H1 (cell line): ENCODE measurements around the gene ATP11A. TPM values are rescaled to one million over a fixed set of nuclear protein-coding genes. Genes with fewer than 3 reads are reported as not detected.

Experiments
- CTCF ChIA-PET: fragments of 300-600 bp; sonication (Branson Sonifier 250); formaldehyde crosslinking; loops from one replicate; lab custom pipeline; 2021; ENCODE audit not compliant: partially characterized antibody; lab: Charles Lee
- POLR2A ChIA-PET: fragments of 300-600 bp; sonication (Branson Sonifier 250); formaldehyde crosslinking; loops from one replicate; lab custom pipeline; 2021; ENCODE audit warnings: inconsistent platforms; ENCODE audit not compliant: partially characterized antibody; lab: Charles Lee
- DNase-seq, 2 experiments: peaks; one replicate each; pipeline versions ENCODE4 v3.0.0 to v3.0.0-alpha.2; 2010 to 2022; ENCODE audit warnings: low spot score in 2 of 2, low read depth in 1 of 2, mixed read lengths in 1 of 2
- FAIRE-seq: peaks from 2 replicates; lab custom pipeline; 2011; peaks lifted over from hg19 to GRCh38; lab: Jason Lieb, UNC
- H2AFZ ChIP-seq: 2 replicates; pipeline ENCODE4 v1.8.1; 2012; ENCODE audit warnings: low read length, inconsistent platforms
- H2AK5ac ChIP-seq: 2 replicates; pipeline ENCODE4 v1.6.1; 2013; ENCODE audit warnings: low read depth, low read length
- H2BK120ac ChIP-seq: replicated peaks from 2 replicates; pipeline ENCODE3; 2013; ENCODE audit warnings: low read depth, low read length, inconsistent platforms
- H2BK12ac ChIP-seq: 2 replicates; pipeline ENCODE4 v1.6.1; 2013; ENCODE audit warnings: low read depth, low read length
- H2BK15ac ChIP-seq: 2 replicates; pipeline ENCODE4 v1.6.1; 2013; ENCODE audit warnings: low read length
- H2BK20ac ChIP-seq: 2 replicates; pipeline ENCODE4 v1.6.1; 2013; ENCODE audit warnings: low read length
- H2BK5ac ChIP-seq: 2 replicates; pipeline ENCODE4 v1.6.1; 2013; ENCODE audit warnings: low read depth, low read length
- H3K14ac ChIP-seq: 2 replicates; pipeline ENCODE4 v1.6.1; 2013; ENCODE audit warnings: inconsistent platforms; ENCODE audit not compliant: insufficient read length
- H3K18ac ChIP-seq: 2 replicates; pipeline ENCODE4 v1.6.1; 2013; ENCODE audit warnings: low read length; ENCODE audit errors: extremely low read depth
- H3K23ac ChIP-seq: 2 replicates; pipeline ENCODE4 v1.6.1; 2013; ENCODE audit warnings: inconsistent platforms; ENCODE audit not compliant: insufficient read length
- H3K23me2 ChIP-seq: 2 replicates; pipeline ENCODE4 v1.6.1; 2013; ENCODE audit warnings: low read depth, low read length
- H3K27ac ChIP-seq: 2 replicates; pipeline ENCODE4 v1.6.1; 2011; ENCODE audit warnings: low read depth, low read length, inconsistent platforms
- H3K27me3 ChIP-seq, 4 experiments: replicated peaks in 1 of 4; 1 replicate in 1 of 4; 2 replicates in 3 of 4; pipeline versions ENCODE4 v1.6.1 to v1.8.1; 2011 to 2013; ENCODE audit warnings: low read length in 3 of 4, mild to moderate bottlenecking in 3 of 4, inconsistent platforms in 2 of 4, mixed read lengths in 2 of 4, moderate library complexity in 1 of 4; ENCODE audit not compliant: control insufficient read depth in 3 of 4, insufficient read depth in 3 of 4; ENCODE audit errors: extremely low read depth in 1 of 4
- H3K36me3 ChIP-seq, 4 experiments: 2 replicates each; pipeline versions ENCODE4 v1.6.1 to v1.8.1; 2011 to 2013; ENCODE audit warnings: mild to moderate bottlenecking in 4 of 4, low read length in 3 of 4, moderate library complexity in 2 of 4, control low read depth in 1 of 4, inconsistent platforms in 1 of 4; ENCODE audit not compliant: insufficient read depth in 4 of 4, control insufficient read depth in 2 of 4
- H3K4ac ChIP-seq: replicated peaks from 2 replicates; pipeline ENCODE3; 2013; ENCODE audit warnings: low read length, low read depth, mixed read lengths, inconsistent platforms; ENCODE audit not compliant: insufficient read length
- H3K4me1 ChIP-seq, 4 experiments: replicated peaks in 1 of 4; 1 replicate in 1 of 4; 2 replicates in 3 of 4; pipeline versions ENCODE4 v1.6.1 to v1.8.1; 2011 to 2013; ENCODE audit warnings: low read length in 3 of 4, inconsistent platforms in 2 of 4, mixed read lengths in 1 of 4; ENCODE audit not compliant: insufficient read depth in 4 of 4, control insufficient read depth in 3 of 4
- H3K4me2 ChIP-seq, 2 experiments: 2 replicates each; pipeline versions ENCODE4 v1.6.1 to v1.8.1; 2011 to 2013; ENCODE audit warnings: low read depth in 2 of 2, low read length in 2 of 2, control low read depth in 1 of 2, inconsistent platforms in 1 of 2, mild to moderate bottlenecking in 1 of 2; ENCODE audit not compliant: insufficient read depth in 1 of 2
- H3K4me3 ChIP-seq, 4 experiments: fragments of 200-600, 300-600 bp in 1 of 4; sonication (generic), shearing (Covaris generic), sonication (Bioruptor Twin) in 1 of 4; 2 replicates each; pipeline versions ENCODE4 v1.5.1 to v1.8.1; 2011 to 2016; ENCODE audit warnings: low read length in 4 of 4, low read depth in 3 of 4, control low read depth in 2 of 4, inconsistent platforms in 2 of 4, mild to moderate bottlenecking in 2 of 4, mixed read lengths in 1 of 4, moderate library complexity in 1 of 4; ENCODE audit not compliant: insufficient read depth in 2 of 4; ENCODE audit errors: extremely low read depth in 1 of 4
- H3K56ac ChIP-seq: replicated peaks from 2 replicates; pipeline ENCODE3; 2013; ENCODE audit warnings: low read depth, mild to moderate bottlenecking, mixed read lengths, low read length, inconsistent platforms; ENCODE audit not compliant: insufficient read length
- H3K79me1 ChIP-seq: 2 replicates; pipeline ENCODE4 v1.6.1; 2013; ENCODE audit warnings: low read depth, low read length, control low read depth
- H3K79me2 ChIP-seq, 2 experiments: 2 replicates each; pipeline versions ENCODE4 v1.6.1 to v1.8.1; 2012 to 2013; ENCODE audit warnings: low read length in 2 of 2, mild to moderate bottlenecking in 2 of 2, inconsistent platforms in 1 of 2; ENCODE audit not compliant: insufficient read depth in 2 of 2, control insufficient read depth in 1 of 2
- H3K9ac ChIP-seq, 4 experiments: replicated peaks in 1 of 4; 1 replicate in 1 of 4; 2 replicates in 3 of 4; pipeline versions ENCODE4 v1.6.1 to v1.8.1; 2011 to 2013; ENCODE audit warnings: low read depth in 3 of 4, low read length in 3 of 4, control low read depth in 2 of 4, mild to moderate bottlenecking in 2 of 4, moderate library complexity in 2 of 4, inconsistent platforms in 1 of 4; ENCODE audit errors: extremely low read depth in 1 of 4
- H3K9me3 ChIP-seq, 2 experiments: 2 replicates each; pipeline versions ENCODE4 v1.6.1 to v1.8.1; 2012 to 2013; ENCODE audit warnings: mild to moderate bottlenecking in 2 of 2, moderate library complexity in 2 of 2, control low read depth in 1 of 2, inconsistent platforms in 1 of 2, low read depth in 1 of 2, low read length in 1 of 2, mixed read lengths in 1 of 2; ENCODE audit not compliant: insufficient read depth in 2 of 2
- H4K20me1 ChIP-seq, 2 experiments: replicated peaks in 1 of 2; 2 replicates each; pipeline versions ENCODE3 to v1.8.1; 2011 to 2013; ENCODE audit warnings: inconsistent platforms in 2 of 2, low read length in 2 of 2, mild to moderate bottlenecking in 1 of 2; ENCODE audit not compliant: insufficient read depth in 2 of 2, control insufficient read depth in 1 of 2
- H4K5ac ChIP-seq: 2 replicates; pipeline ENCODE4 v1.6.1; 2013; ENCODE audit warnings: low read length, low read depth, mixed read lengths, inconsistent platforms; ENCODE audit not compliant: insufficient read length
- H4K8ac ChIP-seq: 2 replicates; pipeline ENCODE4 v1.8.0; 2013; ENCODE audit warnings: mild to moderate bottlenecking, moderate library complexity, low read length, inconsistent platforms; ENCODE audit not compliant: insufficient read depth; ENCODE audit errors: extremely low read depth
- H4K91ac ChIP-seq: replicated peaks from 2 replicates; pipeline ENCODE3; 2013; ENCODE audit warnings: low read length, mixed read lengths, inconsistent platforms; ENCODE audit not compliant: insufficient read length
- CTCF ChIP-seq, 3 experiments: IDR thresholded peaks; 1 replicate in 2 of 3; 2 replicates in 1 of 3; pipeline versions ENCODE4 v1.5.1 to v1.6.1; 2011; ENCODE audit warnings: low read length in 3 of 3, mild to moderate bottlenecking in 3 of 3, inconsistent platforms in 2 of 3, low read depth in 1 of 3, moderate library complexity in 1 of 3; ENCODE audit not compliant: insufficient read depth in 1 of 3; ENCODE audit errors: control extremely low read depth in 1 of 3
- WGBS, 2 experiments: shearing (Covaris generic) in 1 of 2; methylation state at CpG; one replicate each; pipeline versions ENCODE4 v1.1.6 to v1.1.7; 2013 to 2015; ENCODE audit warnings: low lambda C conversion rate in 2 of 2, mixed read lengths in 2 of 2, inconsistent platforms in 1 of 2, low coverage in 1 of 2, missing lambda C conversion rate in 1 of 2; ENCODE audit not compliant: insufficient replicate concordance in 2 of 2, insufficient coverage in 1 of 2, insufficient read length in 1 of 2; ENCODE audit errors: extremely low coverage in 1 of 2, missing lambda C conversion rate in 1 of 2; 5-methylcytosine and 5-hydroxymethylcytosine counted together
- polyA plus RNA-seq, 7 experiments: library from polyadenylated mRNA; depleted of rRNA in 3 of 7; stranded (reverse) in 5 of 7; unstranded in 2 of 7; fragments of >200 nt in 5 of 7; fragments of 200-250 nt in 2 of 7; gene quantifications; 1 replicate in 5 of 7; 2 replicates in 1 of 7; 4 replicates in 1 of 7; pipeline versions ENCODE4 v1.2.1 to v1.2.3, GENCODE V29; 2011 to 2013; ENCODE audit warnings: missing spikeins in 2 of 7, mixed read lengths in 2 of 7
- total RNA-seq: library from RNA; stranded (reverse); fragmentation: NEBNext Ultra II Directional; extraction: Animal tissue kit (Norgen Biotek cat#: 25700); gene quantifications from 2 replicates; pipeline ENCODE4 v1.2.1, GENCODE V29; 2021

ATP11A gene
- total and polyA plus RNA-seq, 2 of the 8 experiments (the other 6 are each of a cell fraction or from before 2014, with no cell fraction given) = 28.8 to 72.9 TPM

- Histone ChIP-seq H3K4me3 (no peak overlapping the region), H3K79me1 (no peaks in the 10 kb centered on the region; the same call in 1 of the 2 replicates), H2AFZ (no peak overlapping the region), H4K20me1 (no peaks in the 10 kb centered on the region), H2BK120ac (no peak overlapping the region), H3K14ac (no peak overlapping the region), H3K4ac (no peak overlapping the region), H2AK5ac (no peak overlapping the region), H4K8ac (no peak overlapping the region), H4K91ac (no peak overlapping the region), H3K4me2 (no peak overlapping the region), H2BK12ac (no peak overlapping the region), H3K23ac (no peak overlapping the region), H3K23me2 (no peaks in the 10 kb centered on the region), H2BK20ac (no peak overlapping the region), H2BK5ac (no peak overlapping the region), H3K56ac (no peak overlapping the region), H3K9ac (no peak overlapping the region), H3K27me3 (no peaks in the 10 kb centered on the region), H3K4me1 (no peaks in the 10 kb centered on the region), H3K9me3 (no peaks in the 10 kb centered on the region), H3K36me3 (peaks cover 2 to 29% (median 28%) of the 10 kb centered on the region in 4 experiments), H3K18ac (no peak overlapping the region), H2BK15ac (no peak overlapping the region), H4K5ac (no peak overlapping the region), H3K27ac (no peak overlapping the region), H3K79me2 (no peaks in the 10 kb centered on the region)
- FAIRE-seq (no peak), DNase-seq (no peak)
- 89% methylated on average over 6 of the region's 6 CpGs; no CpG with 5 or more reads in 1 of the 2 experiments for WGBS, 2 experiments
- CTCF ChIA-PET = no interaction called here
- TF ChIP-seq CTCF (IDR thresholded peaks at IDR 0.05; ENCODE audit: control extremely low read depth in 1 of 3, insufficient read depth in 1 of 3, low read depth in 1 of 3, low read length in 3 of 3) = no peak
- POLR2A ChIA-PET = no interaction called here
Observed at GRCh38 chr13:112825875-112826274, 136.0 kb downstream of the ATP11A start.
